WI38 (cell line): ENCODE results near the gene DPP10.

Source experiments
- H3K4me3 ChIP-seq: 2 replicates; pipeline ENCODE4 v1.5.1; 2011; ENCODE audit warnings: low read depth, mild to moderate bottlenecking, control low read depth, low read length
- CTCF ChIP-seq: IDR thresholded peaks from 2 replicates; pipeline ENCODE4 v1.5.1; 2012; ENCODE audit warnings: low read depth, mild to moderate bottlenecking, control low read depth, low read length

DPP10 gene

GRCh38 chr2:115285416-115285815 lies 843.0 kb downstream of the DPP10 start:
- no peak overlapping the region for H3K4me3 ChIP-seq
- no peak for TF ChIP-seq CTCF

- no peak for TF ChIP-seq CTCF
- no peak overlapping the region for H3K4me3 ChIP-seq
Measured at GRCh38 chr2:115290478-115290877, 848.0 kb downstream of the DPP10 start.

GRCh38 chr2:115292742-115293141 lies 850.3 kb downstream of the DPP10 start:
- no peak for TF ChIP-seq CTCF
- H3K4me3 ChIP-seq, result no peak overlapping the region

GRCh38 chr2:115294999-115295398 lies 852.6 kb downstream of the DPP10 start:
- no peak overlapping the region for H3K4me3 ChIP-seq
- TF ChIP-seq CTCF, result no peak

GRCh38 chr2:115297056-115297455 lies 854.6 kb downstream of the DPP10 start:
- TF ChIP-seq CTCF, result no peak

GRCh38 chr2:115299199-115299598 lies 856.8 kb downstream of the DPP10 start:
- no peak for TF ChIP-seq CTCF
- no peak overlapping the region for H3K4me3 ChIP-seq

More at GRCh38 chr2:115297056-115297455, 854.6 kb downstream of the DPP10 start:
- no peak overlapping the region for H3K4me3 ChIP-seq

GRCh38 chr2:115305712-115306111 lies 863.3 kb downstream of the DPP10 start:
- TF ChIP-seq CTCF, result no peak
- H3K4me3 ChIP-seq, result no peak overlapping the region
